ENCODE data around the gene DNAH1. TPM values are rescaled to one million over a fixed set of nuclear protein-coding genes. Genes with fewer than 3 reads are reported as not detected.

The DNAH1 gene
- total RNA-seq, 1 experiment from 2014 or later, result 1.0 TPM

- in situ Hi-C loops (cut with HindIII; ENCODE audit: low pct_unique_long_range_greater_than_20kb, low sequenced_read_pairs), result no loop called here
- DNase-seq (ENCODE audit: low read depth), result peak; percentile 39
These were observed 129.0 kb downstream of the DNAH1 start, which contains the start of gene SEMA3G for GRCh38 chr3:52444860-52445793. SEMA3G (minus strand) TSS chr3:52445103; CDS start chr3:52445027, 76 bp downstream.

- in situ Hi-C loops (cut with HindIII; ENCODE audit: low pct_unique_long_range_greater_than_20kb, low sequenced_read_pairs), result no loop called here
- no peak for DNase-seq (ENCODE audit: low read depth)
These were observed 129.9 kb downstream of the DNAH1 start for GRCh38 chr3:52446042-52446441.

DNA sequence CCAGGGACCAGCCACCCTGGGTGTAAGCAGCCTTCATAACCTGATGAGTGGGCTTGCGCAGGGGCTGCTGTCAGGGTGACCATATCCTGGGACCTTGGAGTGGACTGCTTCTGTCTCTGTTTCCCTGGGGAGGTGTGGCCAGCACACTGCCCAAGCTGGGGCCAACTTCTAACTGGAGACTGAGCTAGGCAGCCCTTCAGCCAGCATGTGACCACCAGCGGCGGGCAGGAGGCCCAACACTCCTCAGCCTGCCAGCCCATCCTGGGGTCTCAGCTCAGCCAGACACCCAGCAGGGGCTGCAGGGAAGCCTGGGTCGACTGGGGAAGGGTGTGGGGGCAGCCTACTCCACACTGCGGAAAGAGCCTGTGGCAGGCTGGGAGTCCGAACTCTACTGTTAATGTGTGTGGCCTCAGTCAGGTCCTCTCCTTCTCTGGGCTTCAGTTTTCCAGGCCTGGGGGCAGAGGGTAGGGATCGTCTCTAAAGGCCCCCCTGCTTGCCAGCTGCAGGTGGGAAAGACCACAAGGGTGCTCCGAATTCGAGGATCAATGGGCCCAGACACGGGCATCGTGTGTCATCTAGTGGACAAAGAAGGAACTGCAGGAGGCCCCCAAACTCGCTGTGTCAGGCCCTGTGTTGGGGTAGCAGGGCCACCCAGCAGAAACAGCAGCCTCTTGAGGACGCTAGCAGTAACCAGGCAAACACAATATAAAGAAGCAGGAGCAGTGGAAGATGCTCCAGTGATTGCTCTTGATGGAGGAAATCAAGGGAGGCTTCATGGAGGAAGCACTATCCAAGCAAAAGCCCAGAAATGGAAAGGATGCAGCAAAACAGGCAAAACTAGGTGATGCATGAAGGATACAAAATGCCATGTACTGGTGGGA is 130.8 kb downstream of the DNAH1 start:
- in situ Hi-C loops (cut with HindIII; ENCODE audit: low pct_unique_long_range_greater_than_20kb, low sequenced_read_pairs), result no loop called here
- DNase-seq (ENCODE audit: low read depth), result peak; percentile 29

DNA sequence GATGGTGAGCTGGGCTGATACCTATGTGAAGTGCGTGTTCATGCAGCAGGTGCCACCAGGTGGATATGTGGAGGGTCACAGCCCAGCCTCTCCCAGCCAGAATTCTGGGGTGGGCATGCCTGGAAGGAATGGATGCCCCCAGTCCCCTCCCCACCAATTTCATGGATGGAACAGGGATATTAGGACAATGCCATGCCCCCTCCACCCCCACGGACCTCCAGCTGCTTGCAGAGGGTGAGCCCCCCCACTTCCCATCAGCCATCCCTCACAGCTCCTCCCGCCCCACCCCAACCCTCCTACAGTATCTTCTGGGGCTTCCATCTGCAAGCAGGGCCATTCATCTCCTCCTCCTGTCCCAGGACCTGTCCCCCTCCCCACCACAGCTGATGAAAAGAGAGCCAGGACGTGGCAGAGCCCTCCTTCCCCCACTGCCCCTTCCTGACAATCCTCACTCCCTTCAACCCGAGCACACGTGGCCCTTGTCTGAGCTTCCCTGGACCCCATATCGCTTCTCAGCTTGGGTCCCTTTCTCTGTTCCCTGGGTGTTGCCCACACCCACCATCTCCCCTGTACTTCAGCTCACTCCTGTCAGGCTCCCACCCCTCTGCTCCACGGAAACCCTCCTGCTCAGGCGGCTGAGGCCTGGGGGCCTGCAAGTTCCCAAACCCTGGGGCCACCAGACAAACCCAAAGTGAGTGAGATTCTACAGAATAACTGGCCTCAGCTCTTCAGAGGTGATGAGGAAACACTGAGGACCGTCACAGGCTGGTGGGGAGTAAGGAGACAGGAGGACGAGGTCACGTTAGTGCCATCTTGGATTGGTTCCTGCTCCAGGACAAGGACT is 131.6 kb downstream of the DNAH1 start:
- in situ Hi-C loops (cut with HindIII; ENCODE audit: low pct_unique_long_range_greater_than_20kb, low sequenced_read_pairs), result no loop called here

More for the DNA sequence above, 131.6 kb downstream of the DNAH1 start:
- DNase-seq (ENCODE audit: low read depth), result no peak

Other genes with a start within 250 kb of the DNAH1 start
- gene POC1A, start 161.9 kb upstream of the DNAH1 start, total RNA-seq (2014; rRNA removed; shearing (Covaris generic); ENCODE audit: low replicate concordance), result 20.8 and 32.1 TPM in 2 replicates
- gene ALAS1, start 118.2 kb upstream of the DNAH1 start, total RNA-seq (2014; rRNA removed; shearing (Covaris generic); ENCODE audit: low replicate concordance), result 40.1 and 49.4 TPM in 2 replicates
- 0.12 TPM in 1 of 2 replicates, not detected in the other for gene TLR9, start 90.7 kb upstream of the DNAH1 start, total RNA-seq (2014; rRNA removed; shearing (Covaris generic); ENCODE audit: low replicate concordance)
- gene TWF2, start 77.2 kb upstream of the DNAH1 start, total RNA-seq (2014; rRNA removed; shearing (Covaris generic); ENCODE audit: low replicate concordance), result 206 and 242 TPM in 2 replicates
- 4.8 and 7.4 TPM in 2 replicates for gene PPM1M, start 70.6 kb upstream of the DNAH1 start, total RNA-seq (2014; rRNA removed; shearing (Covaris generic); ENCODE audit: low replicate concordance)
- 34.2 and 35.1 TPM in 2 replicates for gene WDR82, start 37.7 kb upstream of the DNAH1 start, total RNA-seq (2014; rRNA removed; shearing (Covaris generic); ENCODE audit: low replicate concordance)
- gene GLYCTK, start 28.5 kb upstream of the DNAH1 start, total RNA-seq (2014; rRNA removed; shearing (Covaris generic); ENCODE audit: low replicate concordance), result 19.9 and 24.8 TPM in 2 replicates
- 87.8 and 139 TPM in 2 replicates for gene BAP1, start 93.7 kb downstream of the DNAH1 start, total RNA-seq (2014; rRNA removed; shearing (Covaris generic); ENCODE audit: low replicate concordance)
- 10.2 and 89.8 TPM in 2 replicates for gene PHF7, start 94.3 kb downstream of the DNAH1 start, total RNA-seq (2014; rRNA removed; shearing (Covaris generic); ENCODE audit: low replicate concordance)
- gene SEMA3G, start 128.8 kb downstream of the DNAH1 start, total RNA-seq (2014; rRNA removed; shearing (Covaris generic); ENCODE audit: low replicate concordance), result 0.17 TPM in 1 of 2 replicates, not detected in the other
- gene TNNC1, start 137.7 kb downstream of the DNAH1 start, total RNA-seq (2014; rRNA removed; shearing (Covaris generic); ENCODE audit: low replicate concordance), result 1.1 and 2.7 TPM in 2 replicates
- 11.9 and 36.3 TPM in 2 replicates for gene NISCH, start 139.3 kb downstream of the DNAH1 start, total RNA-seq (2014; rRNA removed; shearing (Covaris generic); ENCODE audit: low replicate concordance)
- not detected in 2 replicates for gene STAB1, start 179.0 kb downstream of the DNAH1 start, total RNA-seq (2014; rRNA removed; shearing (Covaris generic); ENCODE audit: low replicate concordance)
- gene NT5DC2, start 217.5 kb downstream of the DNAH1 start, total RNA-seq (2014; rRNA removed; shearing (Covaris generic); ENCODE audit: low replicate concordance), result 13.2 and 14.4 TPM in 2 replicates
- 1.8 and 35.7 TPM in 2 replicates for gene UQCC5, start 220.3 kb downstream of the DNAH1 start, total RNA-seq (2014; rRNA removed; shearing (Covaris generic); ENCODE audit: low replicate concordance)